Nephron progenitor cell (in vitro differentiated cells): ENCODE results near the gene GRWD1.
A peak's percentile ranks its signal among the peaks of the same experiment; 100 is the strongest.

ENCODE experiments used
- DNase-seq: peaks from one replicate; pipeline ENCODE4 v3.0.0; 2021
- H3K27ac Mint-ChIP-seq: 2 replicates; pipeline ENCODE4 v1.8.0; 2021; ENCODE audit warnings: mild to moderate bottlenecking, moderate library complexity, mixed read lengths
- H3K27me3 Mint-ChIP-seq: 2 replicates; pipeline ENCODE4 v1.8.0; 2021; ENCODE audit warnings: mild to moderate bottlenecking, low read depth, mixed read lengths; ENCODE audit not compliant: poor library complexity
- H3K36me3 Mint-ChIP-seq: 2 replicates; pipeline ENCODE4 v1.8.0; 2021; ENCODE audit warnings: low read depth, mixed read lengths
- H3K4me1 Mint-ChIP-seq: 2 replicates; pipeline ENCODE4 v1.8.0; 2021; ENCODE audit warnings: mixed read lengths
- H3K4me3 Mint-ChIP-seq: 2 replicates; pipeline ENCODE4 v1.8.0; 2021; ENCODE audit warnings: mild to moderate bottlenecking, moderate library complexity, mixed read lengths
- H3K9me3 Mint-ChIP-seq: 2 replicates; pipeline ENCODE4 v1.8.0; 2021; ENCODE audit warnings: mild to moderate bottlenecking, moderate library complexity, mixed read lengths
- TF ChIP-seq, protein P1 (sequence below): fragments of 200-600 bp; sonication (generic); IDR thresholded peaks from 2 replicates; pipeline ENCODE4 v1.5.0; 2021; ENCODE audit warnings: antibody characterized with exemption

The GRWD1 gene

DNA sequence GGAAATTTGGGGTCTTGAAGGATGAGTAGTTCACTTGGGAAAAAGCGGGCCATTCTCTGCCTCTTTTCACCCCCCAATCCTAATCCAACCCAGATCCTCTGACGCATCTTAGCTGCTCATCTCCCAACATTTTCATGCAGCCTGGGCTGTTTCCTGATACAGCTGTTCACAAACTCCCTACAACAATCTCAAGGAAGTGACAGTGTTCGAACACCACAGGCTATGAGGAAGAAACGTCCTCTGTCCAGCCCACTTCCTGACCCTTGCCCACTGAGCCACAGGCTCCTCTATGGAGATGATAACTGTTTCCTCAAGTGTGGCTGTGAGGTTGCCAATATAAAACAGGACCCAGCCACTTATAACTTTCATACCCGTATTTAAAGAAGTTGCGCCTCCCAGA, 49.6 kb downstream of the GRWD1 start:
- peaks cover 39% of the 10 kb centered on the region for H3K27me3 Mint-ChIP-seq
- H3K4me1 Mint-ChIP-seq: peaks cover 55% of the 10 kb centered on the region
- no peak for DNase-seq
- no peak overlapping the region for H3K27ac Mint-ChIP-seq
- TF ChIP-seq, protein P1, sequence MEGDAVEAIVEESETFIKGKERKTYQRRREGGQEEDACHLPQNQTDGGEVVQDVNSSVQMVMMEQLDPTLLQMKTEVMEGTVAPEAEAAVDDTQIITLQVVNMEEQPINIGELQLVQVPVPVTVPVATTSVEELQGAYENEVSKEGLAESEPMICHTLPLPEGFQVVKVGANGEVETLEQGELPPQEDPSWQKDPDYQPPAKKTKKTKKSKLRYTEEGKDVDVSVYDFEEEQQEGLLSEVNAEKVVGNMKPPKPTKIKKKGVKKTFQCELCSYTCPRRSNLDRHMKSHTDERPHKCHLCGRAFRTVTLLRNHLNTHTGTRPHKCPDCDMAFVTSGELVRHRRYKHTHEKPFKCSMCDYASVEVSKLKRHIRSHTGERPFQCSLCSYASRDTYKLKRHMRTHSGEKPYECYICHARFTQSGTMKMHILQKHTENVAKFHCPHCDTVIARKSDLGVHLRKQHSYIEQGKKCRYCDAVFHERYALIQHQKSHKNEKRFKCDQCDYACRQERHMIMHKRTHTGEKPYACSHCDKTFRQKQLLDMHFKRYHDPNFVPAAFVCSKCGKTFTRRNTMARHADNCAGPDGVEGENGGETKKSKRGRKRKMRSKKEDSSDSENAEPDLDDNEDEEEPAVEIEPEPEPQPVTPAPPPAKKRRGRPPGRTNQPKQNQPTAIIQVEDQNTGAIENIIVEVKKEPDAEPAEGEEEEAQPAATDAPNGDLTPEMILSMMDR: no peak
- peak overlapping the region; percentile 82 for H3K4me3 Mint-ChIP-seq
- H3K9me3 Mint-ChIP-seq: no peaks in the 10 kb centered on the region
- H3K36me3 Mint-ChIP-seq: no peaks in the 10 kb centered on the region

GRCh38 chr19:48496959-48497727, 51.4 kb downstream of the GRWD1 start:
- no peak overlapping the region for H3K4me3 Mint-ChIP-seq
- TF ChIP-seq, protein P1: no peak
- no peaks in the 10 kb centered on the region for H3K36me3 Mint-ChIP-seq
- peaks cover 53% of the 10 kb centered on the region for H3K4me1 Mint-ChIP-seq
- peaks cover 30% of the 10 kb centered on the region for H3K27me3 Mint-ChIP-seq
- no peaks in the 10 kb centered on the region for H3K9me3 Mint-ChIP-seq
- DNase-seq: no peak
- H3K27ac Mint-ChIP-seq: no peak overlapping the region

- H3K36me3 Mint-ChIP-seq: no peaks in the 10 kb centered on the region
- H3K9me3 Mint-ChIP-seq: no peaks in the 10 kb centered on the region
- DNase-seq: no peak
- H3K4me1 Mint-ChIP-seq: peaks cover 51% of the 10 kb centered on the region
- no peak overlapping the region for H3K27ac Mint-ChIP-seq
- TF ChIP-seq, protein P1: no peak
- H3K27me3 Mint-ChIP-seq: peaks cover 23% of the 10 kb centered on the region
- no peak overlapping the region for H3K4me3 Mint-ChIP-seq
These were observed 52.2 kb downstream of the GRWD1 start for GRCh38 chr19:48497728-48498594.

GRCh38 chr19:48498595-48499311, 53.0 kb downstream of the GRWD1 start:
- H3K36me3 Mint-ChIP-seq: no peaks in the 10 kb centered on the region
- TF ChIP-seq, protein P1: no peak
- no peak overlapping the region for H3K27ac Mint-ChIP-seq
- H3K4me3 Mint-ChIP-seq: no peak overlapping the region
- H3K27me3 Mint-ChIP-seq: peaks cover 27% of the 10 kb centered on the region
- H3K9me3 Mint-ChIP-seq: no peaks in the 10 kb centered on the region
- no peak for DNase-seq
- peaks cover 57% of the 10 kb centered on the region for H3K4me1 Mint-ChIP-seq

DNA sequence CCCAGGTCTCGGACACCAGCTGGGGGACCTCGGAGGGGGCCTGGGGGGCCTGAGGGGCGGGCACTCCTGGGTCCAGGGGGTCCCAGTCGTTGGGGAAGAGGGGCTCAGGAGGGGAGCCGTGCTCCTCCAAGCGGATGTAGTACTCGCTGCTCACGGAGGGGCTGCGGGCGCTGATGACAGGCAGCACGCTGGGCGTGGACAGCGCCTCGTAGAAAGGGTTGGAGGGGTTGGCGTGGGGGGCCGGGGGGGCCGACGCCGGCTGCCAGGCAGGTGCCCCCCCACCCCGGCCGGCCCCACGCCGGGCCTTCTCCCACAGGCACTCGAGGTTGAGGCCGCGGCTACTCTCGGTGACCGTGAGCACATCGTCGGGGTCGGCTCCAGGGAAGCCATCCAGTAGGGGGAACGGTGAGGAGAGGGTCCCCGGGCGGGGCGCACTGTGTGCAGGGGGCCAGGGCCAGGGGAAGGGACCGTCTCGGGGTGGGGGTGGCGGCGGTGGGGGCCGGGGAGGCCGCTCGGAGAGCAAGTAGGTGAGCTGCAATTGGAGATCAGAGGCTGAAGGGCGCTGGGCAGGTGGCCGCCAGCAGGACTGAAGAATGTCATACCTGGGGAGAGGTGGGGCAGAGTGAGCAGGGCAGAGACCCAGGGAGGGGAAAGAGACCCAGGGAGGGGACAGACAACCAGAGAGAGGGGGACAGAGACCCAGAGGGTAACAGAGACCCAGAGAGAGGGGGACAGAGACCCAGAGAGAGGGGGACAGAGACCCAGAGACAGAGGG, 53.7 kb downstream of the GRWD1 start:
- no peaks in the 10 kb centered on the region for H3K9me3 Mint-ChIP-seq
- peaks cover 54% of the 10 kb centered on the region for H3K4me1 Mint-ChIP-seq
- no peak overlapping the region for H3K27ac Mint-ChIP-seq
- TF ChIP-seq, protein P1: no peak
- peak overlapping the region; percentile 38 for H3K4me3 Mint-ChIP-seq
- peaks cover 22% of the 10 kb centered on the region for H3K27me3 Mint-ChIP-seq
- DNase-seq: no peak
- H3K36me3 Mint-ChIP-seq: no peaks in the 10 kb centered on the region
